A549 (cell line): ENCODE measurements around the gene DUOX1. TPM values are rescaled to one million over a fixed set of nuclear protein-coding genes. Genes with fewer than 3 reads are reported as not detected.

Experiments
- ATAC-seq, 2 experiments: fragments of 200-7000 bp in 1 of 2; fragments of >200 bp in 1 of 2; cut with Nextera tagmentation in 1 of 2; cut with Tn5 transposase in 1 of 2; 3 replicates each; pipeline versions ENCODE4 v1.8.0 to v1.9.1; 2018 to 2020; ENCODE audit warnings: mild to moderate bottlenecking in 1 of 2, moderate library complexity in 1 of 2
- CTCF ChIA-PET: fragments of 300-600 bp; sonication (Branson Sonifier 250); formaldehyde crosslinking; extraction: SDS; loops from one replicate; lab custom pipeline; 2021; ENCODE audit warnings: antibody characterized with exemption, inconsistent platforms; lab: Yijun Ruan, JAX
- POLR2A ChIA-PET: fragments of 350-600 bp; formaldehyde crosslinking; extraction: SDS; loops from one replicate; lab custom pipeline; 2021; ENCODE audit warnings: antibody characterized with exemption, inconsistent platforms; lab: Yijun Ruan, JAX
- DNase-seq, 2 experiments: peaks; one replicate each; pipeline versions ENCODE4 v3.0.0 to v3.0.0-alpha.2; 2011 to 2016; ENCODE audit warnings: low read depth in 1 of 2, low spot score in 1 of 2
- FAIRE-seq: peaks from 2 replicates; lab custom pipeline; 2011; peaks lifted over from hg19 to GRCh38; lab: Jason Lieb, UNC
- H3K27ac ChIP-seq, 2 experiments: fragments of >200 bp; sonication (Bioruptor Twin); formaldehyde crosslinking; 3 replicates each; pipeline ENCODE4 v1.5.1; 2016 to 2017
- H3K4me1 ChIP-seq: fragments of >200 bp; sonication (Bioruptor Twin); formaldehyde crosslinking; 3 replicates; pipeline ENCODE4 v1.6.1; 2016
- H3K4me2 ChIP-seq: fragments of >200 bp; sonication (Bioruptor Twin); formaldehyde crosslinking; 3 replicates; pipeline ENCODE4 v1.6.1; 2016
- H3K4me3 ChIP-seq: fragments of >200 bp; sonication (Bioruptor Twin); formaldehyde crosslinking; 3 replicates; pipeline ENCODE4 v1.5.1; 2016
- H3K9me3 ChIP-seq: fragments of >200 bp; sonication (Bioruptor Twin); formaldehyde crosslinking; 3 replicates; pipeline ENCODE4 v1.6.1; 2016
- BHLHE40 ChIP-seq: IDR thresholded peaks from 2 replicates; pipeline ENCODE4 v1.6.1; 2012; ENCODE audit warnings: low read depth, low read length, inconsistent platforms
- CBX2 ChIP-seq: fragments of 200-600 bp; sonication (generic); IDR thresholded peaks from 2 replicates; pipeline ENCODE4 v1.6.1; 2016; ENCODE audit warnings: low read depth, mild to moderate bottlenecking, borderline replicate concordance
- CHD2 ChIP-seq: fragments of 150-350 bp; IDR thresholded peaks from 2 replicates; pipeline ENCODE4 v1.6.1; 2014; ENCODE audit warnings: low read length; ENCODE audit not compliant: partially characterized antibody
- CHD4 ChIP-seq: fragments of 200-600 bp; sonication (generic); IDR thresholded peaks from 2 replicates; pipeline ENCODE4 v1.6.1; 2016; ENCODE audit warnings: antibody characterized with exemption, mild to moderate bottlenecking, borderline replicate concordance
- EHF ChIP-seq: fragments of 250-450 bp; sonication (Bioruptor Pico); IDR thresholded peaks from 2 replicates; pipeline ENCODE4 v1.5.0; 2020; ENCODE audit warnings: mild to moderate bottlenecking
- EP300 ChIP-seq, 2 experiments: fragments of >200 bp; sonication (Bioruptor Twin); formaldehyde crosslinking; IDR thresholded peaks; 2 replicates in 1 of 2; 3 replicates in 1 of 2; pipeline ENCODE4 v1.6.1; 2016 to 2017
- ESRRA ChIP-seq: fragments of 150-350 bp; IDR thresholded peaks from 2 replicates; pipeline ENCODE4 v1.6.1; 2014; ENCODE audit warnings: mild to moderate bottlenecking, low read length, borderline replicate concordance
- FOSB ChIP-seq: fragments of 250-450 bp; sonication (Bioruptor Pico); IDR thresholded peaks from 2 replicates; pipeline ENCODE4 v1.5.0; 2020; ENCODE audit warnings: mild to moderate bottlenecking, moderate library complexity
- FOSL2 ChIP-seq, 2 experiments: fragments of 450-650 bp in 1 of 2; fragments of >200 bp in 1 of 2; sonication (Bioruptor Twin) in 1 of 2; formaldehyde crosslinking; IDR thresholded peaks; 2 replicates each; pipeline versions ENCODE4 v1.5.0 to v1.6.1; 2016 to 2020; ENCODE audit warnings: mild to moderate bottlenecking in 1 of 2, moderate library complexity in 1 of 2
- FOXS1 ChIP-seq: fragments of 250-450 bp; sonication (Bioruptor Pico); IDR thresholded peaks from 2 replicates; pipeline ENCODE4 v1.5.0; 2020; ENCODE audit warnings: mild to moderate bottlenecking, moderate library complexity
- GATA3 ChIP-seq: IDR thresholded peaks from 2 replicates; pipeline ENCODE4 v1.6.1; 2012; ENCODE audit warnings: borderline replicate concordance
- HOXB5 ChIP-seq: fragments of 250-450 bp; sonication (Bioruptor Pico); IDR thresholded peaks from 2 replicates; pipeline ENCODE4 v1.5.0; 2020; ENCODE audit warnings: mild to moderate bottlenecking, moderate library complexity
- JUN ChIP-seq, 2 experiments: fragments of >200 bp; sonication (Bioruptor Twin); formaldehyde crosslinking; IDR thresholded peaks; 2 replicates in 1 of 2; 3 replicates in 1 of 2; pipeline ENCODE4 v1.6.1; 2016 to 2017
- MYC ChIP-seq: IDR thresholded peaks from 2 replicates; pipeline ENCODE4 v1.6.1; 2012; ENCODE audit warnings: mild to moderate bottlenecking, inconsistent platforms, low read length, improper control_type of control experiment, borderline replicate concordance
- NFE2L2 ChIP-seq: fragments of 150-350 bp; conservative IDR thresholded peaks from 2 replicates; pipeline ENCODE4 v1.6.1; 2014; ENCODE audit warnings: low read length
- POLR2AphosphoS2 ChIP-seq: conservative IDR thresholded peaks from 2 replicates; pipeline ENCODE4 v1.6.1; 2012; ENCODE audit warnings: low read length, improper control_type of control experiment, inconsistent platforms
- RAD21 ChIP-seq, 2 experiments: fragments of >200 bp in 1 of 2; sonication (Bioruptor Twin) in 1 of 2; formaldehyde crosslinking in 1 of 2; IDR thresholded peaks in 1 of 2; conservative IDR thresholded peaks in 1 of 2; 2 replicates in 1 of 2; 3 replicates in 1 of 2; pipeline ENCODE4 v1.6.1; 2012 to 2018; ENCODE audit warnings: inconsistent platforms in 1 of 2
- RCOR1 ChIP-seq: fragments of 150-350 bp; IDR thresholded peaks from 2 replicates; pipeline ENCODE4 v1.6.1; 2014; ENCODE audit warnings: antibody characterized with exemption, low read length, low read depth
- SREBF2 ChIP-seq: fragments of 450-650 bp; IDR thresholded peaks from 2 replicates; pipeline ENCODE4 v1.6.1; 2014; ENCODE audit warnings: mild to moderate bottlenecking, moderate library complexity
- ZNF302 ChIP-seq: fragments of 250-450 bp; sonication (Bioruptor Pico); IDR thresholded peaks from 2 replicates; pipeline ENCODE4 v1.9.0; 2021; ENCODE audit warnings: inconsistent platforms, mild to moderate bottlenecking, moderate library complexity
- WGBS: methylation state at CpG from one replicate; pipeline ENCODE4 v1.1.6; 2017; ENCODE audit errors: missing lambda C conversion rate; 5-methylcytosine and 5-hydroxymethylcytosine counted together
- polyA plus RNA-seq, 4 experiments: library from polyadenylated mRNA; depleted of rRNA in 3 of 4; stranded (reverse); fragments of >200 nt; fragmentation: RNase III in 1 of 4; extraction: RNeasy Plus Mini Kit Qiagen cat#74134 plus additional on column Dnase treatment in 1 of 4; gene quantifications; 2 replicates in 3 of 4; 3 replicates in 1 of 4; pipeline ENCODE4 v1.2.3, GENCODE V29; 2011 to 2017
- TF ChIP-seq, protein P1 (sequence below): IDR thresholded peaks from 2 replicates; pipeline ENCODE4 v1.6.1; 2012
- TF ChIP-seq, protein P2 (sequence below): fragments of 250-450 bp; sonication (Bioruptor Pico); IDR thresholded peaks from 2 replicates; pipeline ENCODE4 v1.5.0; 2021; ENCODE audit warnings: mild to moderate bottlenecking, moderate library complexity, borderline replicate concordance
- TF ChIP-seq, protein P3 (sequence below): IDR thresholded peaks from 2 replicates; pipeline ENCODE4 v1.6.1; 2012
- TF ChIP-seq, protein P4 (sequence below): fragments of 250-450 bp; sonication (Bioruptor Pico); IDR thresholded peaks from 2 replicates; pipeline ENCODE4 v1.5.0; 2020; ENCODE audit warnings: low read depth, mild to moderate bottlenecking, moderate library complexity

DUOX1 gene
- polyA plus RNA-seq, 2 of the 4 experiments (the other 2 are of a cell fraction): not detected

DNA sequence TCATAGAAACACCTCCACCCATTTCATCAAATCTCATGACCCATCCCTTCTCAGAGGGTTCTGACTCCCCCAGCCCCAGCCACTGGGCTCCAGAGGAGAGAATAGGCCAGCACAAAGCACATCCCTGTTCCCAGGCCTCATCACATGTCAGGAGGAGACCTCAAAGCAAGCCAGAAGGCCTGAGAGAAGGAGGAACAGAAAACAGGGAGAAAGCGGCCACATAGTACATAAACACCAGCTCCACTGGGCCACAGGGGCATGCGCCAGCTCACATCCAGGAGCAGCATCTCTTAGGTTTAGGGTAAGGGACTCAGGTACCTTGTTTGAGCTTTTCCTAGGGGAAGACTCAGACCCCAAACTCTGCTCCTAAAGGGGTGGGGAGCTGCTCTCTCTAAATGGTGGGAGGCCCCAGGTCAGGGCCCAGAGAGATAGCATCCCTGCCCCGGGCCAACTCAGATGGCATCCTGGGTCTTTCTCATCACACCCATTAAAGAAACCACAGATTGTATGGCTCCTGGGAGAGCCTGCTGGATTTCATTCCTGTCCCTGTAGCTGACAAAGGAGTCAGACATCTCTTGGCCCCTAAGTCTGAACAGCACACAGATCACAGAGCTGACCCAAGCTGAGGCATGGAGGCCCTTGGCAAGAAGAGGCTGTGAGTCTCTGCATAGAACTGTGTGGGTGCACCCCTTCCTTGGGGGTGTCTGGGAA, 55.4 kb downstream of the DUOX1 start:
- FAIRE-seq (no peak), ATAC-seq (no peak), DNase-seq (no peak)
- Histone ChIP-seq H3K4me1 (peaks cover 8% of the 10 kb centered on the region; the same call in 1 of the 3 replicates), H3K4me2 (no peak overlapping the region), H3K27ac (no peak overlapping the region), H3K9me3 (no peaks in the 10 kb centered on the region), H3K4me3 (no peak overlapping the region)
- CTCF ChIA-PET: interaction anchor here (0.9 to 3.0 kb wide), 6 partner anchors 13 to 67 kb away, joined by 3 to 11 read pairs (median 7); no protein-coding TSS in a partner anchor
- POLR2A ChIA-PET: interaction anchor here (0.5 kb wide), 1 partner anchor 62 kb away, joined by 4 read pairs; no protein-coding TSS in a partner anchor
- TF ChIP-seq, protein P1, sequence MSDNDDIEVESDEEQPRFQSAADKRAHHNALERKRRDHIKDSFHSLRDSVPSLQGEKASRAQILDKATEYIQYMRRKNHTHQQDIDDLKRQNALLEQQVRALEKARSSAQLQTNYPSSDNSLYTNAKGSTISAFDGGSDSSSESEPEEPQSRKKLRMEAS: no peak
- TF ChIP-seq RAD21 (conservative IDR thresholded peaks at IDR 0.05 in 1 of 2, IDR thresholded peaks at IDR 0.05 in 1 of 2) (no peak), SREBF2 (no peak), MYC (no peak), FOSB (no peak), CHD2 (no peak), JUN (IDR thresholded peaks at IDR 0.05) (no peak), EHF (CRISPR knock-in tag) (no peak), HOXB5 (CRISPR knock-in tag) (no peak)
- 90% methylated on average over 2 of the region's 3 CpGs for WGBS

DNA sequence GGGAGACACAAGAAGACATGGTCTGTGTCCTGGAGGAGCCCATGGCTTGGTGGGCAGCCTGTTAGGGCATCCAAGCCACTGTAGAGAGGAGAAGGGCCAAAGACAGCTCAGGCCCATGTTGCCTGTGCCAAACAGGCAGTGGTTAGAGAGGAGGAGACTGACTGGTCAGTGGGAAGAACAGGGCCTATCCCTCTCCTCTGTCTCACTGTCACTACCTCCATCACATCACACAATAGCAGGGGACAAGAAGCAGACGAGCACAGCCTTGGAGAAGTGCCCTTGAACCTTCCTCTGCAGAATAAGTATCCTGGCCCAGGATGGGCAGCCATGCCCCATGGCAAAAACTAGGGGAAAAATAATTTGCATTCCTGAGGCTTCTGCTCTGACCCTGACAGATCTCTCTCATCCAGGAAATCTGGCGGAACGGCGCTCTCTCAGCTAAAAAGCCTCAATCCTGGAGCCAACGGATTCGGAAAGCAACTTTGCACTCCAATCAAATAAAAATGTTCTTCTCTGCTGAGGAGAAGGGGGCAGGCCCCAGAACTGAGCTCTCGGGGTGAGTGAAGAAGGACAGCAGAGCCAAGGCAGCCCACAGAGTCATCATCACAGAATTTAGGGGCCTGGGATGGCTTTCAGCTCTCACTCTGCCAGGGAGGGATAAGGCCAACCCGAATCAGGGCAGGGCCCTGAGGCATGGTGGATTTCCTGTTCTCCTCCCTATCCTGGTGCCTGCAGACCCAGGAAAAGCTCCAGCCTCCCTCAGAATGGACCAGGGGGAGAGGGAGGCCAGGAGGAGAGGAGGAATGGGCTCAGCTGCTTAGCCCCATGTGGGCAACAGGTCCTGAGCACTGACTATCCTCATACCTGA, 56.3 kb downstream of the DUOX1 start:
- FAIRE-seq: no peak
- WGBS: 88% methylated on average over 8 of the region's 8 CpGs
- CTCF ChIA-PET: interaction anchor here (0.9 to 3.0 kb wide), 5 partner anchors 12 to 68 kb away, joined by 3 to 11 read pairs (median 6); no protein-coding TSS in a partner anchor
- no peak overlapping the region for H3K4me3 ChIP-seq
- H3K4me1 ChIP-seq: peaks cover 8% of the 10 kb centered on the region; the same call in 1 of the 3 replicates
- TF ChIP-seq ESRRA: no peak
- TF ChIP-seq NFE2L2: no peak
- no peak for TF ChIP-seq FOXS1 (CRISPR knock-in tag)
- H3K9me3 ChIP-seq: no peaks in the 10 kb centered on the region
- no peak for DNase-seq
- POLR2A ChIA-PET: no interaction called here
- H3K4me2 ChIP-seq: no peak overlapping the region
- no peak overlapping the region for H3K27ac ChIP-seq
- no peak; a peak in 1 of 6 replicates for ATAC-seq

DNA sequence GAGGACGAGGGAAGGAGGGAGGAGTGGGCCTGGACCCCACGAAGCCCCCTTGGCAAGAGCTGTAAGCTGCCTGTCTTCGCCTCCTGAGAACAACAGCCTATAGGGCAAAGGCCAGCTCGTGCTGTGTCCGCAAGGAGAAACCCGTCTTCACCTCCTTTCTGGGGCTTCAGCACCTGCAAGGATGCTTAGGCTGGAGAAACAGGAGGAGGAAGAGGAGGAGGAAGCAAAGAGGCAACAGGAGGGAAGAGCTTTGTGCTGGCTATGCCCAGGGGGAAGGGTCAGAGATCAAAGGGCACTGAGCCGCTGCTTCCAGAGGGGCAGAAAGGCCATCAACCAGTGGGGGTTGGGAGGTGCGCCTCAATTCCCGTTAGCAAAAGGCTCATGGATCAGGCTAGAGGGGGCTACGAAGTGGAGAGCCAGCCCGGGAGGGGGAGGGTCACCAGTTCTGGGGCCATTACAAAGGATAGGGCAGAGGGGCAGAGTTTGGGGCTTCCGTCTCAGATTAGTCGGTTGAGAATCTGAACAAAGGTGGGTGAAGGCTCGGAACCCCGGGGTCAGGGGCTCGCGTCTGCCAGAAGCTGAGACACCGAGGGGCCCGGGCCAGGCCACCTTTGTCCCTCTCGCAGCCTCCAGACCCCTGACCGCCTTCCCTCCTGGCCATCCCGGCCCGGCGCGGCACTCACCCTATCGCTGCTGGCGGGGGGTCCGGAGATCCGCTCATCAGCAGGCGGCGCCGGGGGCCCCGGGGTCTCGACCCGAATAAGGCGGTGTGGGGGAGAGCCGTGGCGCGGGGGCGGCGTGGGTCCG, 57.2 kb downstream of the DUOX1 start:
- Histone ChIP-seq H3K27ac (peak overlapping the region; percentile 77 to 87; a peak in 4 of 6 replicates), H3K4me1 (peaks cover 8% of the 10 kb centered on the region; the same call in 1 of the 3 replicates), H3K4me2 (peak overlapping the region; percentile 93), H3K9me3 (no peaks in the 10 kb centered on the region), H3K4me3 (peak overlapping the region; percentile 52)
- 92% methylated on average over 20 of the region's 42 CpGs for WGBS
- ChIA-PET CTCF (interaction anchor here (2.3 to 3.0 kb wide), 2 partner anchors 19 to 24 kb away, joined by 10 to 11 read pairs; no protein-coding TSS in a partner anchor), POLR2A (no interaction called here)
- DNase-seq (no peak), ATAC-seq (no peak), FAIRE-seq (no peak)
- TF ChIP-seq, protein P2, sequence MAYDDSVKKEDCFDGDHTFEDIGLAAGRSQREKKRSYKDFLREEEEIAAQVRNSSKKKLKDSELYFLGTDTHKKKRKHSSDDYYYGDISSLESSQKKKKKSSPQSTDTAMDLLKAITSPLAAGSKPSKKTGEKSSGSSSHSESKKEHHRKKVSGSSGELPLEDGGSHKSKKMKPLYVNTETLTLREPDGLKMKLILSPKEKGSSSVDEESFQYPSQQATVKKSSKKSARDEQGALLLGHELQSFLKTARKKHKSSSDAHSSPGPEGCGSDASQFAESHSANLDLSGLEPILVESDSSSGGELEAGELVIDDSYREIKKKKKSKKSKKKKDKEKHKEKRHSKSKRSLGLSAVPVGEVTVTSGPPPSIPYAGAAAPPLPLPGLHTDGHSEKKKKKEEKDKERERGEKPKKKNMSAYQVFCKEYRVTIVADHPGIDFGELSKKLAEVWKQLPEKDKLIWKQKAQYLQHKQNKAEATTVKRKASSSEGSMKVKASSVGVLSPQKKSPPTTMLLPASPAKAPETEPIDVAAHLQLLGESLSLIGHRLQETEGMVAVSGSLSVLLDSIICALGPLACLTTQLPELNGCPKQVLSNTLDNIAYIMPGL (CRISPR knock-in tag): no peak
- no peak for TF ChIP-seq GATA3
- TF ChIP-seq NFE2L2: no peak
- no peak for TF ChIP-seq EP300 (IDR thresholded peaks at IDR 0.05)
- no peak for TF ChIP-seq BHLHE40
- no peak for TF ChIP-seq POLR2AphosphoS2
- TF ChIP-seq SREBF2: no peak
- TF ChIP-seq FOSL2 (IDR thresholded peaks at IDR 0.05): no peak
- TF ChIP-seq FOSL2 (CRISPR knock-in tag; IDR thresholded peaks at IDR 0.05): no peak
- TF ChIP-seq MYC: no peak
- TF ChIP-seq FOXS1 (CRISPR knock-in tag): no peak
- TF ChIP-seq EHF (CRISPR knock-in tag): no peak
- TF ChIP-seq, protein P3, sequence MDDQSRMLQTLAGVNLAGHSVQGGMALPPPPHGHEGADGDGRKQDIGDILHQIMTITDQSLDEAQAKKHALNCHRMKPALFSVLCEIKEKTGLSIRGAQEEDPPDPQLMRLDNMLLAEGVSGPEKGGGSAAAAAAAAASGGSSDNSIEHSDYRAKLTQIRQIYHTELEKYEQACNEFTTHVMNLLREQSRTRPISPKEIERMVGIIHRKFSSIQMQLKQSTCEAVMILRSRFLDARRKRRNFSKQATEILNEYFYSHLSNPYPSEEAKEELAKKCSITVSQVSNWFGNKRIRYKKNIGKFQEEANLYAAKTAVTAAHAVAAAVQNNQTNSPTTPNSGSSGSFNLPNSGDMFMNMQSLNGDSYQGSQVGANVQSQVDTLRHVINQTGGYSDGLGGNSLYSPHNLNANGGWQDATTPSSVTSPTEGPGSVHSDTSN: no peak
- TF ChIP-seq RCOR1: no peak
- no peak for TF ChIP-seq ESRRA
- TF ChIP-seq RAD21 (conservative IDR thresholded peaks at IDR 0.05 in 1 of 2, IDR thresholded peaks at IDR 0.05 in 1 of 2): no peak
- TF ChIP-seq CHD4: no peak
- TF ChIP-seq, protein P4, sequence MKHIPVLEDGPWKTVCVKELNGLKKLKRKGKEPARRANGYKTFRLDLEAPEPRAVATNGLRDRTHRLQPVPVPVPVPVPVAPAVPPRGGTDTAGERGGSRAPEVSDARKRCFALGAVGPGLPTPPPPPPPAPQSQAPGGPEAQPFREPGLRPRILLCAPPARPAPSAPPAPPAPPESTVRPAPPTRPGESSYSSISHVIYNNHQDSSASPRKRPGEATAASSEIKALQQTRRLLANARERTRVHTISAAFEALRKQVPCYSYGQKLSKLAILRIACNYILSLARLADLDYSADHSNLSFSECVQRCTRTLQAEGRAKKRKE: no peak
- no peak for TF ChIP-seq ZNF302 (CRISPR knock-in tag)
- TF ChIP-seq CBX2: no peak
